PC-3 (cell line): ENCODE measurements around the gene ZXDC.

Source experiments
- EZH2 ChIP-seq: fragments of 300-600 bp; sonication (generic); IDR thresholded peaks from one replicate; pipeline ENCODE4 v1.6.1; 2017; ENCODE audit warnings: antibody characterized with exemption, mild to moderate bottlenecking, low read length; ENCODE audit not compliant: unreplicated experiment
- TF ChIP-seq, protein P1 (sequence below): fragments of 300-600 bp; sonication (generic); conservative IDR thresholded peaks from 2 replicates; pipeline ENCODE4 v1.5.1; 2017; ENCODE audit warnings: antibody characterized with exemption, low read depth, mild to moderate bottlenecking, low read length

DNA sequence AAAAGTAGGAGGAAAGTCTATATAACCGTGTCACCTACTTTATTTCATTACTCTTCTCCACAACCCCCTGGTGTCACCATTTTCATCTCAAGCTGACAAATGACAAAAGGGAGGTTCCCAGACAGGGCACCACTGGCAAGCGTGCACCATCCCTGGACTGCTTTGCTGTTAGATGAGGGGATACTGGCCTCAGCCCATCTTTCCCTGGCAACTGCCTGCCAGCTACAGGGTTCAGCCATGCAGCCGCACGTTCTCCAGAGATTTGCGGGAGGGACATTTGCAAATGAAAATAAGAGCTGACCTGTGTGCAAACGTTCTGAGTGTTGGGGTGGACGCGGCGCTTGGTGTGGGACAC lies 41.2 kb upstream of the ZXDC start:
- TF ChIP-seq, protein P1, sequence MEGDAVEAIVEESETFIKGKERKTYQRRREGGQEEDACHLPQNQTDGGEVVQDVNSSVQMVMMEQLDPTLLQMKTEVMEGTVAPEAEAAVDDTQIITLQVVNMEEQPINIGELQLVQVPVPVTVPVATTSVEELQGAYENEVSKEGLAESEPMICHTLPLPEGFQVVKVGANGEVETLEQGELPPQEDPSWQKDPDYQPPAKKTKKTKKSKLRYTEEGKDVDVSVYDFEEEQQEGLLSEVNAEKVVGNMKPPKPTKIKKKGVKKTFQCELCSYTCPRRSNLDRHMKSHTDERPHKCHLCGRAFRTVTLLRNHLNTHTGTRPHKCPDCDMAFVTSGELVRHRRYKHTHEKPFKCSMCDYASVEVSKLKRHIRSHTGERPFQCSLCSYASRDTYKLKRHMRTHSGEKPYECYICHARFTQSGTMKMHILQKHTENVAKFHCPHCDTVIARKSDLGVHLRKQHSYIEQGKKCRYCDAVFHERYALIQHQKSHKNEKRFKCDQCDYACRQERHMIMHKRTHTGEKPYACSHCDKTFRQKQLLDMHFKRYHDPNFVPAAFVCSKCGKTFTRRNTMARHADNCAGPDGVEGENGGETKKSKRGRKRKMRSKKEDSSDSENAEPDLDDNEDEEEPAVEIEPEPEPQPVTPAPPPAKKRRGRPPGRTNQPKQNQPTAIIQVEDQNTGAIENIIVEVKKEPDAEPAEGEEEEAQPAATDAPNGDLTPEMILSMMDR, result no peak
- TF ChIP-seq EZH2, result no peak
